HG02970 (cell line): Measurements from ENCODE around the gene CTXND2.

Experiments
- ATAC-seq: cut with Tn5 transposase; IDR thresholded peaks from one replicate; pipeline ENCODE4 v1.9.1; 2021; ENCODE audit warnings: mild to moderate bottlenecking, moderate library complexity, moderate number of reproducible peaks; ENCODE audit not compliant: unreplicated experiment, low FRiP score

The CTXND2 gene

GRCh38 chr1:150955280-150955679 is 68.3 kb downstream of the CTXND2 start:
- ATAC-seq: no peak

- no peak for ATAC-seq
Measured at GRCh38 chr1:150957666-150958065, 70.7 kb downstream of the CTXND2 start.

- ATAC-seq: no peak
Measured at GRCh38 chr1:150960646-150961045, 73.7 kb downstream of the CTXND2 start.

GRCh38 chr1:150961756-150962155 is 74.8 kb downstream of the CTXND2 start:
- no peak for ATAC-seq
